MM.1S (cell line): Measurements from ENCODE around the gene NDUFA8.

Source experiments
- DNase-seq: peaks from one replicate; pipeline ENCODE4 v3.0.0-alpha.2; 2015
- H2AFZ ChIP-seq: fragments of 300-600 bp; sonication (generic); 2 replicates; pipeline ENCODE4 v1.6.0; 2016; ENCODE audit warnings: antibody characterized with exemption, low read length
- H3F3A ChIP-seq: fragments of 300-600 bp; sonication (generic); 2 replicates; pipeline ENCODE4 v1.6.1; 2016; ENCODE audit warnings: mild to moderate bottlenecking, antibody characterized with exemption, low read length, moderate library complexity, mixed read lengths; ENCODE audit not compliant: insufficient read depth
- H3K27ac ChIP-seq: fragments of 300-600 bp; sonication (generic); 2 replicates; pipeline ENCODE4 v1.5.1; 2016; ENCODE audit warnings: mild to moderate bottlenecking, low read length
- H3K27me3 ChIP-seq: fragments of 300-600 bp; sonication (generic); replicated peaks from 2 replicates; pipeline ENCODE4 v1.6.0; 2016; ENCODE audit warnings: low read length; ENCODE audit not compliant: insufficient read depth
- H3K36me3 ChIP-seq: fragments of 300-600 bp; sonication (generic); replicated peaks from 2 replicates; pipeline ENCODE4 v1.6.1; 2016; ENCODE audit warnings: mild to moderate bottlenecking, low read length, mixed read lengths; ENCODE audit not compliant: insufficient read depth
- H3K4me1 ChIP-seq: fragments of 300-600 bp; sonication (generic); 2 replicates; pipeline ENCODE4 v1.6.1; 2016; ENCODE audit warnings: low read length, mixed read lengths
- H3K4me2 ChIP-seq: fragments of 300-600 bp; sonication (generic); 2 replicates; pipeline ENCODE4 v1.6.0; 2016; ENCODE audit warnings: low read depth, low read length
- H3K4me3 ChIP-seq: fragments of 300-600 bp; sonication (generic); 2 replicates; pipeline ENCODE4 v1.5.1; 2016; ENCODE audit warnings: low read length, mixed read lengths
- H3K79me2 ChIP-seq: fragments of 300-600 bp; sonication (generic); 2 replicates; pipeline ENCODE4 v1.6.1; 2016; ENCODE audit warnings: mixed run types, low read length, mixed read lengths
- H3K9ac ChIP-seq: fragments of 300-600 bp; sonication (generic); 2 replicates; pipeline ENCODE4 v1.6.1; 2016; ENCODE audit warnings: low read length, mixed read lengths
- H3K9me2 ChIP-seq: fragments of 300-600 bp; sonication (generic); replicated peaks from 2 replicates; pipeline ENCODE4 v1.6.1; 2016; ENCODE audit warnings: mild to moderate bottlenecking, low read length, mixed read lengths; ENCODE audit not compliant: insufficient read depth
- H3K9me3 ChIP-seq: fragments of 300-600 bp; sonication (generic); replicated peaks from 2 replicates; pipeline ENCODE4 v1.6.1; 2016; ENCODE audit warnings: mild to moderate bottlenecking, low read length, mixed read lengths; ENCODE audit not compliant: insufficient read depth
- H4K20me1 ChIP-seq: fragments of 300-600 bp; sonication (generic); 2 replicates; pipeline ENCODE4 v1.6.1; 2016; ENCODE audit warnings: mild to moderate bottlenecking, low read length, moderate library complexity, mixed read lengths; ENCODE audit not compliant: insufficient read depth
- CTCF ChIP-seq: fragments of 300-600 bp; sonication (generic); IDR thresholded peaks from 2 replicates; pipeline ENCODE4 v1.5.1; 2016; ENCODE audit warnings: antibody characterized with exemption, low read length, mixed read lengths
- EZH2 ChIP-seq: fragments of 300-600 bp; sonication (generic); optimal IDR thresholded peaks from 2 replicates; pipeline ENCODE3; 2017; ENCODE audit warnings: low read depth, mild to moderate bottlenecking, antibody characterized with exemption, low read length, mixed read lengths
- EZH2phosphoT487 ChIP-seq: fragments of 300-600 bp; sonication (generic); IDR thresholded peaks from 2 replicates; pipeline ENCODE4 v1.6.1; 2018; ENCODE audit warnings: antibody characterized with exemption, low read length

NDUFA8 gene

GRCh38 chr9:122127396-122127798 lies 32.2 kb downstream of the NDUFA8 start:
- no peak overlapping the region for H3K9ac ChIP-seq
- peaks cover 18% of the 10 kb centered on the region for H3K27me3 ChIP-seq
- H3K4me1 ChIP-seq = no peaks in the 10 kb centered on the region
- H3K36me3 ChIP-seq = no peaks in the 10 kb centered on the region
- H2AFZ ChIP-seq = no peak overlapping the region
- H3K9me3 ChIP-seq = no peaks in the 10 kb centered on the region
- no peaks in the 10 kb centered on the region for H3F3A ChIP-seq
- TF ChIP-seq EZH2 = no peak
- no peak for TF ChIP-seq EZH2phosphoT487
- TF ChIP-seq CTCF = no peak
- H3K27ac ChIP-seq = no peak overlapping the region
- H3K4me2 ChIP-seq = no peak overlapping the region
- H4K20me1 ChIP-seq = no peaks in the 10 kb centered on the region
- H3K4me3 ChIP-seq = no peak overlapping the region
- H3K79me2 ChIP-seq = no peaks in the 10 kb centered on the region
- H3K9me2 ChIP-seq = no peaks in the 10 kb centered on the region
- no peak for DNase-seq

GRCh38 chr9:122126331-122127261 lies 33.0 kb downstream of the NDUFA8 start:
- Histone ChIP-seq H3K4me3 (peak overlapping the region; percentile 20; the same call in 1 of the 2 replicates), H4K20me1 (no peaks in the 10 kb centered on the region), H3F3A (no peaks in the 10 kb centered on the region), H3K9me3 (no peaks in the 10 kb centered on the region), H2AFZ (0 out of 2 replicates have a peak overlapping the region, but pooled peaks have one; percentile 35), H3K9ac (no peak overlapping the region), H3K27me3 (peaks cover 18% of the 10 kb centered on the region), H3K27ac (no peak overlapping the region), H3K4me1 (no peaks in the 10 kb centered on the region), H3K79me2 (no peaks in the 10 kb centered on the region), H3K9me2 (no peaks in the 10 kb centered on the region), H3K36me3 (no peaks in the 10 kb centered on the region), H3K4me2 (peak overlapping the region; percentile 57; the same call in 1 of the 2 replicates)
- no peak for DNase-seq
- TF ChIP-seq CTCF (no peak), EZH2phosphoT487 (no peak), EZH2 (no peak)

- H2AFZ ChIP-seq = no peak overlapping the region
- no peak for DNase-seq
Measured at GRCh38 chr9:122125509-122126330, 33.9 kb downstream of the NDUFA8 start.

More at GRCh38 chr9:122125509-122126330, 33.9 kb downstream of the NDUFA8 start:
- Histone ChIP-seq H3K27ac (no peak overlapping the region), H3K9me3 (no peaks in the 10 kb centered on the region), H3F3A (no peaks in the 10 kb centered on the region), H3K9me2 (no peaks in the 10 kb centered on the region), H3K27me3 (peaks cover 18% of the 10 kb centered on the region), H3K9ac (no peak overlapping the region), H4K20me1 (no peaks in the 10 kb centered on the region), H3K4me1 (no peaks in the 10 kb centered on the region), H3K4me2 (no peak overlapping the region), H3K79me2 (no peaks in the 10 kb centered on the region), H3K36me3 (no peaks in the 10 kb centered on the region), H3K4me3 (no peak overlapping the region)
- TF ChIP-seq CTCF (no peak), EZH2phosphoT487 (no peak), EZH2 (no peak)
